Liver (tissue), 9 donors: ENCODE measurements around the gene ABCA13. TPM values are rescaled to one million over a fixed set of nuclear protein-coding genes. Genes with fewer than 3 reads are reported as not detected.

Experiments used
- DNase-seq: peaks from one replicate; pipeline ENCODE4 v3.0.0-alpha.2; 2017; ENCODE audit warnings: low spot score
- H3K27ac ChIP-seq, 2 donors: one replicate each; pipeline ENCODE4 v1.7.0; 2013; ENCODE audit warnings: inconsistent platforms in 2 of 2, low read length in 2 of 2, control low read depth in 1 of 2, low read depth in 1 of 2, mild to moderate bottlenecking in 1 of 2
- H3K27me3 ChIP-seq, 4 donors: one replicate each; pipeline versions ENCODE4 v1.6.1 to v1.7.0; 2013; ENCODE audit warnings: low read length in 3 of 4, inconsistent platforms in 1 of 4, mild to moderate bottlenecking in 1 of 4, moderate library complexity in 1 of 4; ENCODE audit not compliant: control insufficient read depth in 4 of 4, insufficient read depth in 4 of 4
- H3K36me3 ChIP-seq, 4 donors: one replicate each; pipeline versions ENCODE4 v1.6.1 to v1.7.0; 2013; ENCODE audit warnings: low read length in 3 of 4, mild to moderate bottlenecking in 3 of 4, low read depth in 1 of 4, moderate library complexity in 1 of 4; ENCODE audit not compliant: control insufficient read depth in 4 of 4, insufficient read depth in 3 of 4
- H3K4me1 ChIP-seq, 4 donors: one replicate each; pipeline versions ENCODE4 v1.6.1 to v1.7.0; 2013; ENCODE audit warnings: low read length in 3 of 4, mild to moderate bottlenecking in 3 of 4, moderate library complexity in 1 of 4; ENCODE audit not compliant: control insufficient read depth in 4 of 4, insufficient read depth in 4 of 4
- H3K4me3 ChIP-seq, 3 donors: one replicate each; pipeline versions ENCODE4 v1.6.1 to v1.7.0; 2013; ENCODE audit warnings: low read length in 3 of 3, control low read depth in 1 of 3, low read depth in 1 of 3, mild to moderate bottlenecking in 1 of 3
- H3K9ac ChIP-seq, 2 donors: one replicate each; pipeline ENCODE4 v1.7.0; 2013; ENCODE audit warnings: low read length in 2 of 2, mild to moderate bottlenecking in 2 of 2, moderate library complexity in 2 of 2, control low read depth in 1 of 2, low read depth in 1 of 2
- H3K9me3 ChIP-seq, 4 donors: one replicate each; pipeline versions ENCODE4 v1.6.1 to v1.7.0; 2013; ENCODE audit warnings: low read length in 3 of 4; ENCODE audit not compliant: control insufficient read depth in 4 of 4
- ATF3 ChIP-seq: IDR thresholded peaks from 2 replicates; pipeline ENCODE4 v1.6.1; 2016; ENCODE audit warnings: antibody characterized with exemption
- EGR1 ChIP-seq, 2 donors: IDR thresholded peaks; 2 replicates each; pipeline ENCODE4 v1.6.1; 2016 to 2018; ENCODE audit warnings: antibody characterized with exemption in 2 of 2, low read depth in 2 of 2
- FOXA1 ChIP-seq: IDR thresholded peaks from 2 replicates; pipeline ENCODE4 v1.6.1; 2016; ENCODE audit warnings: antibody characterized with exemption
- FOXA2 ChIP-seq: IDR thresholded peaks from 2 replicates; pipeline ENCODE4 v1.6.1; 2016; ENCODE audit warnings: antibody characterized with exemption
- GABPA ChIP-seq, 2 donors: IDR thresholded peaks in 1 of 2; conservative IDR thresholded peaks in 1 of 2; 2 replicates each; pipeline ENCODE4 v1.6.1; 2016; ENCODE audit warnings: antibody characterized with exemption in 2 of 2, mild to moderate bottlenecking in 1 of 2, moderate library complexity in 1 of 2
- HNF4A ChIP-seq, 2 donors: conservative IDR thresholded peaks; 2 replicates each; pipeline ENCODE4 v1.6.1; 2016; ENCODE audit warnings: antibody characterized with exemption in 2 of 2, mild to moderate bottlenecking in 2 of 2
- NR2F2 ChIP-seq: IDR thresholded peaks from 2 replicates; pipeline ENCODE4 v1.6.1; 2016; ENCODE audit warnings: antibody characterized with exemption
- RAD21 ChIP-seq, 2 donors: IDR thresholded peaks; 2 replicates each; pipeline ENCODE4 v1.6.1; 2016; ENCODE audit warnings: antibody characterized with exemption in 2 of 2, mild to moderate bottlenecking in 2 of 2
- RXRA ChIP-seq, 2 donors: IDR thresholded peaks; 2 replicates each; pipeline ENCODE4 v1.6.1; 2017 to 2018; ENCODE audit warnings: antibody characterized with exemption in 2 of 2, mild to moderate bottlenecking in 1 of 2
- SP1 ChIP-seq: IDR thresholded peaks from 2 replicates; pipeline ENCODE4 v1.6.1; 2018; ENCODE audit warnings: antibody characterized with exemption, mild to moderate bottlenecking
- TAF1 ChIP-seq: conservative IDR thresholded peaks from 2 replicates; pipeline ENCODE4 v1.6.1; 2016; ENCODE audit warnings: antibody characterized with exemption, mild to moderate bottlenecking
- YY1 ChIP-seq: IDR thresholded peaks from 2 replicates; pipeline ENCODE4 v1.6.1; 2016; ENCODE audit warnings: antibody characterized with exemption, mild to moderate bottlenecking
- WGBS: extraction: QIAGEN DNeasy Blood & Tissue Kit; methylation state at CpG from one replicate; pipeline ENCODE4 v1.1.7; 2013; 5-methylcytosine and 5-hydroxymethylcytosine counted together
- polyA plus RNA-seq, 2 donors: library from polyadenylated mRNA; stranded (reverse) in 1 of 2; unstranded in 1 of 2; fragments of 200-250 nt in 1 of 2; fragments of >200 nt in 1 of 2; fragmentation: Nextera tagmentation in 1 of 2; extraction: Ambion mirVana in 1 of 2; gene quantifications; one replicate each; pipeline versions ENCODE4 v1.2.1 to v1.2.3, GENCODE V29; 2013 to 2015
- total RNA-seq, 2 donors: library from RNA; depleted of rRNA; stranded (reverse); fragments of >200 nt; gene quantifications; one replicate each; pipeline ENCODE4 v1.2.3, GENCODE V29; 2014
- TF ChIP-seq, protein P1 (sequence below): IDR thresholded peaks from 2 replicates; pipeline ENCODE4 v1.6.1; 2016; ENCODE audit warnings: antibody characterized with exemption
- TF ChIP-seq, protein P2 (sequence below): IDR thresholded peaks from 2 replicates; pipeline ENCODE4 v1.6.1; 2016; ENCODE audit warnings: antibody characterized with exemption, mild to moderate bottlenecking
- TF ChIP-seq, protein P3 (sequence below): IDR thresholded peaks from 2 replicates; pipeline ENCODE4 v1.6.1; 2016; ENCODE audit warnings: antibody characterized with exemption
- TF ChIP-seq, protein P4 (sequence below): fragments of 150-350 bp; IDR thresholded peaks from 2 replicates; pipeline ENCODE4 v1.5.1; 2017; ENCODE audit warnings: improper control_type of control experiment, low read depth, low read length; ENCODE audit not compliant: missing input control
- donor health status: healthy.
- donor health status: healthy.
- donor health status: healthy.
- donor health status: healthy.
- donor health status: healthy.

The ABCA13 gene
- total and polyA plus RNA-seq, 4 donors, result 0.22 to 1.0 (median 0.66) TPM

GRCh38 chr7:48548667-48549066, 377.4 kb downstream of the ABCA13 start:
- Histone ChIP-seq H3K36me3 (no peaks in the 10 kb centered on the region), H3K9me3 (no peaks in the 10 kb centered on the region), H3K9ac (no peak overlapping the region), H3K27me3 (no peaks in the 10 kb centered on the region), H3K4me1 (no peaks in the 10 kb centered on the region), H3K4me3 (no peak overlapping the region), H3K27ac (no peak overlapping the region)
- WGBS, result 76% methylated on average over 2 of the region's 2 CpGs
- TF ChIP-seq GABPA (IDR thresholded peaks at IDR 0.05 in 1 of 2, conservative IDR thresholded peaks at IDR 0.05 in 1 of 2), result no peak
- TF ChIP-seq, protein P1, sequence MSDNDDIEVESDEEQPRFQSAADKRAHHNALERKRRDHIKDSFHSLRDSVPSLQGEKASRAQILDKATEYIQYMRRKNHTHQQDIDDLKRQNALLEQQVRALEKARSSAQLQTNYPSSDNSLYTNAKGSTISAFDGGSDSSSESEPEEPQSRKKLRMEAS, result no peak
- no peak for DNase-seq

GRCh38 chr7:48551652-48552051, 380.4 kb downstream of the ABCA13 start:
- Histone ChIP-seq H3K4me3 (no peak overlapping the region), H3K36me3 (no peaks in the 10 kb centered on the region), H3K4me1 (no peaks in the 10 kb centered on the region), H3K9ac (no peak overlapping the region), H3K9me3 (no peaks in the 10 kb centered on the region), H3K27ac (no peak overlapping the region), H3K27me3 (no peaks in the 10 kb centered on the region)
- no peak for TF ChIP-seq GABPA (IDR thresholded peaks at IDR 0.05 in 1 of 2, conservative IDR thresholded peaks at IDR 0.05 in 1 of 2)
- TF ChIP-seq SP1, result no peak
- no peak for TF ChIP-seq FOXA1
- TF ChIP-seq TAF1, result no peak
- TF ChIP-seq HNF4A (conservative IDR thresholded peaks at IDR 0.05), result no peak
- TF ChIP-seq, protein P2, sequence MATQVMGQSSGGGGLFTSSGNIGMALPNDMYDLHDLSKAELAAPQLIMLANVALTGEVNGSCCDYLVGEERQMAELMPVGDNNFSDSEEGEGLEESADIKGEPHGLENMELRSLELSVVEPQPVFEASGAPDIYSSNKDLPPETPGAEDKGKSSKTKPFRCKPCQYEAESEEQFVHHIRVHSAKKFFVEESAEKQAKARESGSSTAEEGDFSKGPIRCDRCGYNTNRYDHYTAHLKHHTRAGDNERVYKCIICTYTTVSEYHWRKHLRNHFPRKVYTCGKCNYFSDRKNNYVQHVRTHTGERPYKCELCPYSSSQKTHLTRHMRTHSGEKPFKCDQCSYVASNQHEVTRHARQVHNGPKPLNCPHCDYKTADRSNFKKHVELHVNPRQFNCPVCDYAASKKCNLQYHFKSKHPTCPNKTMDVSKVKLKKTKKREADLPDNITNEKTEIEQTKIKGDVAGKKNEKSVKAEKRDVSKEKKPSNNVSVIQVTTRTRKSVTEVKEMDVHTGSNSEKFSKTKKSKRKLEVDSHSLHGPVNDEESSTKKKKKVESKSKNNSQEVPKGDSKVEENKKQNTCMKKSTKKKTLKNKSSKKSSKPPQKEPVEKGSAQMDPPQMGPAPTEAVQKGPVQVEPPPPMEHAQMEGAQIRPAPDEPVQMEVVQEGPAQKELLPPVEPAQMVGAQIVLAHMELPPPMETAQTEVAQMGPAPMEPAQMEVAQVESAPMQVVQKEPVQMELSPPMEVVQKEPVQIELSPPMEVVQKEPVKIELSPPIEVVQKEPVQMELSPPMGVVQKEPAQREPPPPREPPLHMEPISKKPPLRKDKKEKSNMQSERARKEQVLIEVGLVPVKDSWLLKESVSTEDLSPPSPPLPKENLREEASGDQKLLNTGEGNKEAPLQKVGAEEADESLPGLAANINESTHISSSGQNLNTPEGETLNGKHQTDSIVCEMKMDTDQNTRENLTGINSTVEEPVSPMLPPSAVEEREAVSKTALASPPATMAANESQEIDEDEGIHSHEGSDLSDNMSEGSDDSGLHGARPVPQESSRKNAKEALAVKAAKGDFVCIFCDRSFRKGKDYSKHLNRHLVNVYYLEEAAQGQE, result no peak
- TF ChIP-seq ATF3, result no peak
- no peak for TF ChIP-seq RAD21 (IDR thresholded peaks at IDR 0.05)
- no peak for TF ChIP-seq RXRA (IDR thresholded peaks at IDR 0.05)
- DNase-seq, result no peak

DNA sequence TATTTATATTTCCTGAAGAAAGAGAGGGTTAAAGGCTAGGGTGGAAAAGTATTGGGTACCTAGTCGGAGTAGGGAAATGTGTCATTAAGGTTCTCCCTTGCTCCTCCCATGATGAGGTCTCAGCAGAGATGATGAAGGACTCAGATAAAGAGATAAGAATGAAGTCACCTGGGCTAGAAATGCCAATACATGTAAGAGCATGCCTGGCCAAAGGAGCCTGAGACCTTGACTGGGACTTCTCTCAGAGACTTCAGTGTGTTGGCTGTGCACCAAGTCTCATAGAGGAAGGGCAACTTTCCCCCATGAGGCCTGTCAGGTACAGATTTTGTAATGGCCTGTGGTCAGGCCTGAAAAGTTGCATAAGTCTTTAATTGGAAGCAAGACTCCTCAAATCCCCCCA, 392.1 kb downstream of the ABCA13 start:
- WGBS, result 78% methylated on average over 1 of the region's 1 CpG
- Histone ChIP-seq H3K27me3 (no peaks in the 10 kb centered on the region), H3K9me3 (no peaks in the 10 kb centered on the region), H3K36me3 (no peaks in the 10 kb centered on the region), H3K9ac (no peak overlapping the region), H3K4me3 (no peak overlapping the region), H3K27ac (no peak overlapping the region), H3K4me1 (no peaks in the 10 kb centered on the region)
- no peak for DNase-seq
- no peak for TF ChIP-seq FOXA1
- TF ChIP-seq EGR1 (IDR thresholded peaks at IDR 0.05; ENCODE audit: low read depth in 2 of 2), result no peak
- TF ChIP-seq YY1, result no peak
- TF ChIP-seq, protein P3, sequence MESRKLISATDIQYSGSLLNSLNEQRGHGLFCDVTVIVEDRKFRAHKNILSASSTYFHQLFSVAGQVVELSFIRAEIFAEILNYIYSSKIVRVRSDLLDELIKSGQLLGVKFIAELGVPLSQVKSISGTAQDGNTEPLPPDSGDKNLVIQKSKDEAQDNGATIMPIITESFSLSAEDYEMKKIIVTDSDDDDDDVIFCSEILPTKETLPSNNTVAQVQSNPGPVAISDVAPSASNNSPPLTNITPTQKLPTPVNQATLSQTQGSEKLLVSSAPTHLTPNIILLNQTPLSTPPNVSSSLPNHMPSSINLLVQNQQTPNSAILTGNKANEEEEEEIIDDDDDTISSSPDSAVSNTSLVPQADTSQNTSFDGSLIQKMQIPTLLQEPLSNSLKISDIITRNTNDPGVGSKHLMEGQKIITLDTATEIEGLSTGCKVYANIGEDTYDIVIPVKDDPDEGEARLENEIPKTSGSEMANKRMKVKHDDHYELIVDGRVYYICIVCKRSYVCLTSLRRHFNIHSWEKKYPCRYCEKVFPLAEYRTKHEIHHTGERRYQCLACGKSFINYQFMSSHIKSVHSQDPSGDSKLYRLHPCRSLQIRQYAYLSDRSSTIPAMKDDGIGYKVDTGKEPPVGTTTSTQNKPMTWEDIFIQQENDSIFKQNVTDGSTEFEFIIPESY, result no peak
- TF ChIP-seq RAD21 (IDR thresholded peaks at IDR 0.05), result no peak
- no peak for TF ChIP-seq RXRA (IDR thresholded peaks at IDR 0.05)
- no peak for TF ChIP-seq NR2F2
- TF ChIP-seq, protein P2, result no peak
- no peak for TF ChIP-seq GABPA (IDR thresholded peaks at IDR 0.05 in 1 of 2, conservative IDR thresholded peaks at IDR 0.05 in 1 of 2)
- TF ChIP-seq FOXA2, result no peak
- TF ChIP-seq, protein P1, result no peak
- TF ChIP-seq SP1, result no peak
- TF ChIP-seq, protein P4, sequence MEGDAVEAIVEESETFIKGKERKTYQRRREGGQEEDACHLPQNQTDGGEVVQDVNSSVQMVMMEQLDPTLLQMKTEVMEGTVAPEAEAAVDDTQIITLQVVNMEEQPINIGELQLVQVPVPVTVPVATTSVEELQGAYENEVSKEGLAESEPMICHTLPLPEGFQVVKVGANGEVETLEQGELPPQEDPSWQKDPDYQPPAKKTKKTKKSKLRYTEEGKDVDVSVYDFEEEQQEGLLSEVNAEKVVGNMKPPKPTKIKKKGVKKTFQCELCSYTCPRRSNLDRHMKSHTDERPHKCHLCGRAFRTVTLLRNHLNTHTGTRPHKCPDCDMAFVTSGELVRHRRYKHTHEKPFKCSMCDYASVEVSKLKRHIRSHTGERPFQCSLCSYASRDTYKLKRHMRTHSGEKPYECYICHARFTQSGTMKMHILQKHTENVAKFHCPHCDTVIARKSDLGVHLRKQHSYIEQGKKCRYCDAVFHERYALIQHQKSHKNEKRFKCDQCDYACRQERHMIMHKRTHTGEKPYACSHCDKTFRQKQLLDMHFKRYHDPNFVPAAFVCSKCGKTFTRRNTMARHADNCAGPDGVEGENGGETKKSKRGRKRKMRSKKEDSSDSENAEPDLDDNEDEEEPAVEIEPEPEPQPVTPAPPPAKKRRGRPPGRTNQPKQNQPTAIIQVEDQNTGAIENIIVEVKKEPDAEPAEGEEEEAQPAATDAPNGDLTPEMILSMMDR, result no peak
- no peak for TF ChIP-seq TAF1
